Suprapubic skin (tissue), 4 donors: ENCODE results near the gene SLC13A4. TPM values are rescaled to one million over a fixed set of nuclear protein-coding genes. Genes with fewer than 3 reads are reported as not detected.
A peak's percentile ranks its signal among the peaks of the same experiment; 100 is the strongest.

Experiments
- DNase-seq, 2 donors: peaks; one replicate each; pipeline ENCODE4 v3.0.0-alpha.2; 2019; ENCODE audit warnings: low spot score in 2 of 2
- H3K27ac ChIP-seq: fragments of 200-600 bp; sonication (generic); one replicate; pipeline ENCODE4 v1.5.1; 2019
- H3K27me3 ChIP-seq: fragments of 200-600 bp; sonication (generic); one replicate; pipeline ENCODE4 v1.5.1; 2019
- H3K36me3 ChIP-seq: fragments of 200-600 bp; sonication (generic); one replicate; pipeline ENCODE4 v1.5.1; 2019
- H3K4me1 ChIP-seq: fragments of 200-600 bp; sonication (generic); one replicate; pipeline ENCODE4 v1.5.1; 2019
- H3K4me3 ChIP-seq: fragments of 200-600 bp; sonication (generic); one replicate; pipeline ENCODE4 v1.5.1; 2019; ENCODE audit warnings: mild to moderate bottlenecking
- H3K9me3 ChIP-seq: fragments of 200-600 bp; sonication (generic); one replicate; pipeline ENCODE4 v1.5.1; 2019
- EP300 ChIP-seq: sonication (generic); formaldehyde crosslinking; IDR thresholded peaks from one replicate; pipeline ENCODE4 v1.6.1; 2017; ENCODE audit warnings: antibody characterized with exemption
- POLR2A ChIP-seq, 2 donors: fragments of 450-650 bp; IDR thresholded peaks; one replicate each; pipeline ENCODE4 v1.6.1; 2017; ENCODE audit warnings: antibody characterized with exemption in 2 of 2, mild to moderate bottlenecking in 2 of 2, moderate library complexity in 2 of 2
- POLR2AphosphoS5 ChIP-seq, 3 donors: sonication (generic); formaldehyde crosslinking; IDR thresholded peaks; one replicate each; pipeline ENCODE4 v1.6.1; 2017; ENCODE audit warnings: antibody characterized with exemption in 3 of 3
- WGBS: methylation state at CpG from one replicate; pipeline ENCODE4 v1.1.5; 2018; 5-methylcytosine and 5-hydroxymethylcytosine counted together
- total RNA-seq, 4 donors: library from RNA; depleted of rRNA; stranded (reverse); fragments of >200 nt; gene quantifications; one replicate each; pipeline ENCODE4 v1.1.0, GENCODE V29; 2016
- TF ChIP-seq, protein P1 (sequence below), 2 donors: fragments of 200-600 bp in 1 of 2; fragments of 450-650 bp in 1 of 2; sonication (generic) in 1 of 2; IDR thresholded peaks; one replicate each; pipeline ENCODE4 v1.5.1; 2016 to 2019; ENCODE audit warnings: antibody characterized with exemption in 2 of 2, mild to moderate bottlenecking in 1 of 2, moderate library complexity in 1 of 2

SLC13A4 gene
- total RNA-seq, 4 donors from 2014 or later, result 0.15 to 1.9 (median 0.51) TPM

DNA sequence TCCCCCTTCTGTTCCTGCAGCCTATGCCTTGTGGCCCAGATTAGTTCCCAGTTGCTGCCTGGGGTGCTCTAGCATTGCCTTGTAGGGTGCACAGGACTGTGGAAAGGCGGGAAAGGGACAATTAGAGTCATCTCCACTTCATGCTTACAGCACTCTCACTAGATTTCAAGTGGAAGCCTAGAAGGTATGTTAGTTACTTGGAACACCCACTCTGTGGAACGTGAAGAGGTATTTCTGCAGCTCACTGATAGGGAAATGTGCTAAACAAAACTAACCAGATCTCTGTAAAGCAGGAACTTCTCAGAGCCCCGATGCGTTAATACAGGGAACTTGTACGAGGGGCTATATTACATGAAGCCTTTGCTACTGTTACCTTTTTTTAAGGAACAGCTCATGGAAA is 46.2 kb downstream of the SLC13A4 start:
- Histone ChIP-seq H3K27me3 (no peaks in the 10 kb centered on the region), H3K9me3 (no peaks in the 10 kb centered on the region), H3K27ac (no peak overlapping the region), H3K4me1 (peaks cover 35% of the 10 kb centered on the region), H3K36me3 (peaks cover 6% of the 10 kb centered on the region), H3K4me3 (no peak overlapping the region)
- no peak for TF ChIP-seq POLR2A (IDR thresholded peaks at IDR 0.05)
- no peak for TF ChIP-seq EP300
- TF ChIP-seq, protein P1, sequence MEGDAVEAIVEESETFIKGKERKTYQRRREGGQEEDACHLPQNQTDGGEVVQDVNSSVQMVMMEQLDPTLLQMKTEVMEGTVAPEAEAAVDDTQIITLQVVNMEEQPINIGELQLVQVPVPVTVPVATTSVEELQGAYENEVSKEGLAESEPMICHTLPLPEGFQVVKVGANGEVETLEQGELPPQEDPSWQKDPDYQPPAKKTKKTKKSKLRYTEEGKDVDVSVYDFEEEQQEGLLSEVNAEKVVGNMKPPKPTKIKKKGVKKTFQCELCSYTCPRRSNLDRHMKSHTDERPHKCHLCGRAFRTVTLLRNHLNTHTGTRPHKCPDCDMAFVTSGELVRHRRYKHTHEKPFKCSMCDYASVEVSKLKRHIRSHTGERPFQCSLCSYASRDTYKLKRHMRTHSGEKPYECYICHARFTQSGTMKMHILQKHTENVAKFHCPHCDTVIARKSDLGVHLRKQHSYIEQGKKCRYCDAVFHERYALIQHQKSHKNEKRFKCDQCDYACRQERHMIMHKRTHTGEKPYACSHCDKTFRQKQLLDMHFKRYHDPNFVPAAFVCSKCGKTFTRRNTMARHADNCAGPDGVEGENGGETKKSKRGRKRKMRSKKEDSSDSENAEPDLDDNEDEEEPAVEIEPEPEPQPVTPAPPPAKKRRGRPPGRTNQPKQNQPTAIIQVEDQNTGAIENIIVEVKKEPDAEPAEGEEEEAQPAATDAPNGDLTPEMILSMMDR (IDR thresholded peaks at IDR 0.05), result no peak
- no peak for TF ChIP-seq POLR2AphosphoS5 (IDR thresholded peaks at IDR 0.05)
- no peak for DNase-seq
- WGBS, result 80% methylated on average over 5 of the region's 5 CpGs

DNA sequence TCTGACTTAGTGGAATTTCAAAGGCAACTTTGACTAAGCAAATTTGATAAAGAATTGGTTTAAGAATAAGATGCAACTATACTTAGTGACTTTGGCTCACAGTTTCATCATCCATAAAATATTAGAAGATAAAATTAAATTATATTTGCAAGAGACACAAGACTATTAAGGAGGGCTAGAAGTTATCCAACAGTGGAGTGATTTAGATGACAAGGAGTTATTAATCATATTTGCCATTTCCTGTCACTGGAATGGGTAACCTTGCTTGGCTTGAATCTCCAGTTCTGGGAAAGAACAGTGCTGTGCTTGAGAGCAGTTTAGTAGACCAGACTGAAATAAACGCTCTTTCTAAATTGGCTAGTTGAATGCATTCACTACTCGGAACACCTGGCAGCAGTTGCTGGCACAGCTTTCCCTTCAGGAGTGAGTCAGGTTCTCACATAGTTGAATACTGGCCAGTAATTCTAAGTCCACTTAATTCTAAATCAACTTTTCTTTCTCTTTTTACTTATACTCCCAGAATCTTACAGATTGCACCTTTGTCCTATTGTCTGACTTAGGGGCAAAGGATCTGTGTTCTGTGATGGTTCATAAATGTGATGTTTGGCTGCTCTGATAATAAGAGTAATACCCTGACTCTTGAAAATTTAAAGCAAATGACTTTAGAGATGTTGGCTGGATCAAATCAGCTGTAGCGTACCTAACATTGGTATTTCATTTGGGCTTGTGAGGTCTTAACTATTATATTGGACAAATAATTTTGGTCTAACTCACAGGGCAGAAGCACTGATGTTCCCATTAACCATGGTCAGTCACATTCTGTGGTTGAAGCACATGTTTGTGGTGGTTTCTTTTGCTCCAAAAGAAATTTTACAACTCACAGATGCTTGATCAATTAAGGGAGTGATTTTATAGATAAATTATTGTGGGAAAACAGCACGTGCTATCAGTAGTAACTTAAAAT is 49.1 kb downstream of the SLC13A4 start:
- Histone ChIP-seq H3K4me1 (peaks cover 33% of the 10 kb centered on the region), H3K27ac (no peak overlapping the region), H3K27me3 (no peaks in the 10 kb centered on the region), H3K4me3 (no peak overlapping the region), H3K9me3 (no peaks in the 10 kb centered on the region), H3K36me3 (peaks cover 4% of the 10 kb centered on the region)
- 63% methylated on average over 4 of the region's 4 CpGs for WGBS
- TF ChIP-seq POLR2AphosphoS5 (IDR thresholded peaks at IDR 0.05) (no peak), POLR2A (IDR thresholded peaks at IDR 0.05) (no peak)
- DNase-seq, result no peak

DNA sequence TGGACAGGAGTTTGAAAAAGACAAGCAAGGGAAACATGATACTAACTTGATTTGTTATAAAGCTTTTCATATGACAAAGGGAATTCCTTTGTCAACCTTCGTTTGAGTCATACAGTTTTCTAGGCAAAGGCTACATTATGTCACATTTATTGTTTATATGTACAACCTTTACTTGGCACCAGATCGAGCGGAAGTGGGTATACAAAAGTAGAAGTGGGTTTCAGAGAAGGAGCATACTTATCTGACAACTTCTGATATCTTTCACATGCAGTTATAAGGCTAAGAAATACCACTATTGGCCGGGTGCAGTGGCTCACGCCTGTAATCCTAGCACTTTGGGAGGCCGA is 54.7 kb downstream of the SLC13A4 start:
- Histone ChIP-seq H3K27ac (no peak overlapping the region), H3K9me3 (no peaks in the 10 kb centered on the region), H3K36me3 (peaks cover 4% of the 10 kb centered on the region), H3K4me1 (peaks cover 27% of the 10 kb centered on the region), H3K27me3 (no peaks in the 10 kb centered on the region), H3K4me3 (no peak overlapping the region)
- 71% methylated on average over 6 of the region's 6 CpGs for WGBS
- no peak for DNase-seq
- TF ChIP-seq, protein P1 (IDR thresholded peaks at IDR 0.05), result no peak
- TF ChIP-seq EP300 (no peak), POLR2AphosphoS5 (IDR thresholded peaks at IDR 0.05) (no peak), POLR2A (IDR thresholded peaks at IDR 0.05) (no peak)

DNA sequence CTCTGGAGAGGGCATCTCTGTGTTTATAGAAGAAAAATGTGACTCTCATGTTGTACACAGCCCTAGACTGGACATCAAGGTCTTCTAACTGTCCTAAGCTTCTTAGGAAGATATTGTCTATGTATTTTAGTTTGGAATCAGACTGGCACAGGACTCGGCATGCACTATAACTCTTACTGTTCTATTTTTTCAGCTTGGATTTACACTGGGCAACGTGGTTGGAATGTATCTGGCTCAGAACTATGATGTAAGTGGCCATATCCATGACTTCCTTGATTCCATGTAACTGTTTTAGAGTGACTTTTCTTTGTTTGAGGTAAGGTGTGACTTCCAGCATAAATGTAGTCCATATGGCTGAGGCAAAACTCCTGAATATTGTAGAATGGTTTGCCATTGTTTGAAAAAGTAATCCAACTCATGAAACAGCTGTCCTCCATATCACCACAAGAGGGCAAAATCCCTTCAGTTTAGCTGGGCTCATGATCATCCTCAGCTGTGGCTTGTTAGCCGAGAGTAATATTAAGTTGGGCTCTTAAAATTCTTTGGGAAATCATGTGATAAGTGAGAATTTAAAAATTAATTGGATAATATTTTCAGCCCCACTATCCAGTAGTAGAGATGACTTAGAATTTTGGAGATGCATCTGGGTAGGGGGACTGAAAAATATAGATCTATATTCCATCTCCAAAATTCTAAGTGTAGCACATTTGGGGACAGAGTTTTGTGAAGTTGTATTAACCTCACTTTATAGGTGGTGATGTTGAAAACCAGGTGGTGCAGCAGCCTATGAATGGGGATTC is 55.2 kb downstream of the SLC13A4 start:
- TF ChIP-seq, protein P1 (IDR thresholded peaks at IDR 0.05), result peak; percentile 72 to 74
- TF ChIP-seq EP300 (no peak), POLR2AphosphoS5 (IDR thresholded peaks at IDR 0.05) (no peak), POLR2A (IDR thresholded peaks at IDR 0.05) (no peak)
- WGBS, result 47% methylated on average over 3 of the region's 3 CpGs
- Histone ChIP-seq H3K27me3 (no peaks in the 10 kb centered on the region), H3K4me1 (peaks cover 21% of the 10 kb centered on the region), H3K36me3 (peaks cover 4% of the 10 kb centered on the region), H3K27ac (no peak overlapping the region), H3K4me3 (no peak overlapping the region), H3K9me3 (no peaks in the 10 kb centered on the region)
- no peak for DNase-seq

DNA sequence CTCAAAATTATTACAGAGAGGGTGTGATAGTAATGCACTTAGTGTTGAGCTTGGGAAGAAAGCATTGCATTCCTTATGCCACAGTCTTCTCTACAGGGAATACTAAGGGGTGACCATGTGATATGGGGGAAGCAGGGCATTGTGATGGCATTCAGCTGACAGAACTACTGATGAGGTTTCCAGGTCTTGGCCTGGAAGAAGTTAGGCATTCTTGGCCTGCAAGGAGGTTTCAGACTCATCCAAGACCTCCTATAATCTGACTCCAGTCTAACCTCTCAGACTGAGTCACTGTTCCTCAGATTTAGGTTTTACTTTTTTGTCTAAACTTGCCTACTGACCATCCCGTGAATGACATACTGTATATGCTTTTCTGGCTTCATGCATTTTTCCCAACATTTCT is 57.8 kb downstream of the SLC13A4 start:
- Histone ChIP-seq H3K9me3 (no peaks in the 10 kb centered on the region), H3K4me3 (no peak overlapping the region), H3K36me3 (no peaks in the 10 kb centered on the region), H3K4me1 (peaks cover 19% of the 10 kb centered on the region), H3K27me3 (no peaks in the 10 kb centered on the region), H3K27ac (no peak overlapping the region)
- DNase-seq, result no peak
- WGBS, result 13% methylated on average over 1 of the region's 1 CpG
- TF ChIP-seq POLR2AphosphoS5 (IDR thresholded peaks at IDR 0.05) (no peak), EP300 (no peak), POLR2A (IDR thresholded peaks at IDR 0.05) (no peak)
- TF ChIP-seq, protein P1 (IDR thresholded peaks at IDR 0.05), result no peak
